GM19043 (cell line): Measurements from ENCODE around the gene EPHB1.
"Not testable (repeated sequence)": the region's sequence is repeated elsewhere in the genome, so short reads cannot be mapped to it uniquely, and the experiment has no call there.

ENCODE experiments used
- ATAC-seq: cut with Tn5 transposase; IDR thresholded peaks from one replicate; pipeline ENCODE4 v1.9.1; 2021; ENCODE audit warnings: low read depth; ENCODE audit not compliant: unreplicated experiment

Gene EPHB1

GRCh38 chr3:134985864-134986715, 191.0 kb downstream of the EPHB1 start:
- ATAC-seq, result no peak

GRCh38 chr3:134988666-134989065, 193.6 kb downstream of the EPHB1 start:
- no peak for ATAC-seq

DNA sequence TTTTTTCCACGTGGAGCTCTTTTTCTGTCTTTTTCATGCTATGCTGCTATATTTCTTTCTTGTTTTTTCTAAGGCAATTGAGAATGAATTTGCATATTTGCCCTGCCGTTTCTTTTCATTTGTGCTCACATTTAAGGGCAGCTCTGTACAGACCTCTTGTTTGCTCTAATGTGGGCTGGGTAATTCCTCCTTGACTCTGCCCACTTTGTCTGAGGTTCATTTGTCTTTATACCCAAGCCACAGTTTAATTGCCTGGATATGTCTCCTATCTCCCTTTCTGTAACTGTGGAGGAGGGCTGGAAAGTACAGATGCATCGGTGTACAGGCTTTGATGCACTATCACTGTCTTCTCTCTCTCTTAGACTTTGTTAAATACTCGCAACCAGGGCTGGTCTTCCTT, 195.9 kb downstream of the EPHB1 start:
- no peak for ATAC-seq

DNA sequence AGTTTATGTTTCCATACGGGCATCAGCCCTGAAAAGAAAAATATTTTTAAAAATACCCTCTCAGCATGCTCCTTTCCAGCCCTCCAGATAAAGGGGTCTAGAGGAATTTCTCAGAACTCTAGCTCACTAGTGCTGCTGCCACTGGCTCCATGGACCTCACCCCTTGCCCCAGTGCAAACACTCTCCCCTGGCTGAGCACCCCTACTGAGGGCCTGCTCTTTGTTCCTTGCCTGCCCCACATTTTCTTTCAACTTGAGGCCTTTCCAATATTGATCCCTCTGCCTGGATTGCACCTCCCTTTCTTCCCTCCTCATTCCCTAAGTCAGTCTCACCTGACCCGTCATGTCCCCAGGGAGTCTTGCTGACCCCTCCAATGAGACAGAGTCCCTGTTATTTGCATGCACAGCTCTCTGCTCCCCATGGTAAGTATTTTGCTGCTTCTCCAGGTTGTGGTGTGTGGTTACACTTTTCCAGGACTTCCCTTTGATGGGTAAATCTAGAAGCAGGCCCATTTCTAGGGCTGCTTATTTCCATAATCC, 196.5 kb downstream of the EPHB1 start:
- no peak for ATAC-seq

DNA sequence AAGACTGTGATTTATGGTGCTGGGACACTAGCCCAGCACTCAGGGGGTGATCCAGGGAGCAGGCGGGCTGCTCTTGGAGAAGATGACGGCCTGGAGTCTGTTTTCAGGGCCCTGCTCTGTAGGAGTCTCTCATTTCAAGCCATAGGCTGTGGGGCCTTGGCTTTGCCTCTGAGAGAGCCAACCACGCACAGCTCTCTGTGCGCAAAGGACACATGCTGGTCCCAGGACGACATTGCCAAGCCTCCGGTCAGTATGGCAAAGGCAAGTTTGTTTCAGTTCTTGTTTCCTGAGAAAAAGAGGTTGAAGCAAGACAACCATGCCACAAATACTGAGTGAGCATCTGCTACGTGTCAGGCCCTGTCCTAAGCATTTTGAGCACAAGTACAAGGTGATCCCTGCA, 197.1 kb downstream of the EPHB1 start:
- peak; percentile 8 for ATAC-seq

DNA sequence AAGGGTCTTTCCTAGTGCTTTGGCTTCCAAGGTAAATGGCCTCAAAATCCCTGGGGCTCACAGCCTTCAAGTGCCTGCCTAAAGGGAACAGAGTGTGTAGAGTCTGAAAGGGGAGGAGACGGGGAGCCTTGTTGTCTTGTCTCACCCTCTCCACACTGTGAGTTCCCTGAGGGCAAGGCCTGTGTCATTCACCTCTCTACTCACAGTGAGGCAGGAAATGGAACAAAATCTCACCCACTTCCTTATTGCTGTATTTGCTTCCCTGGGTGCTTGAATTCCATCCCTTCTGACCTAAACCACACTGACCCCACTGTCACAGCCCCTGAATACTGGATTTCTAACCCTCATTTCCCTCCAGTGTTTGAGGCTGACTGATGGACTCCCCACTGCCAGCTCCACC, 197.5 kb downstream of the EPHB1 start:
- peak; percentile 55 for ATAC-seq

DNA sequence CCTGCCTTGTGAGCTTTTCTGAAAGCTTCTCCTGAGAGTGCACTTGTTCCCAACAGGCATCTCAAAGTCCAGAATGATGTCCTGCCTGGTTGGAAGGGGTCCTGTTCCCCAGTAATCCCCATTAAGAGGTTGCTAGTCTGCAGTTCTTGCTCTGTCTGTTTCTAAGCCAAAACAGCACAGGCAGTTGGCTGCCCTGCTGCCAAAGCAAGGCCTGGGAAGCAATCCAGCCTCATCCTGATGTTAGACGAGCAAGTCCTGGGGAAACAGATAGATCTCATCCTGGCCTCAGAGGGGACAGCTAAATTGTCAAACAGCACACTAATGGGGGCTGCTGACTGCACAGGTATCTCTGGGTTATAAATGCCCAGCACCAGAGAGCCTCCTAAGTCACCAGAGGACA, 198.0 kb downstream of the EPHB1 start:
- no peak for ATAC-seq

GRCh38 chr3:134998158-134998557, 203.1 kb downstream of the EPHB1 start:
- no peak for ATAC-seq

DNA sequence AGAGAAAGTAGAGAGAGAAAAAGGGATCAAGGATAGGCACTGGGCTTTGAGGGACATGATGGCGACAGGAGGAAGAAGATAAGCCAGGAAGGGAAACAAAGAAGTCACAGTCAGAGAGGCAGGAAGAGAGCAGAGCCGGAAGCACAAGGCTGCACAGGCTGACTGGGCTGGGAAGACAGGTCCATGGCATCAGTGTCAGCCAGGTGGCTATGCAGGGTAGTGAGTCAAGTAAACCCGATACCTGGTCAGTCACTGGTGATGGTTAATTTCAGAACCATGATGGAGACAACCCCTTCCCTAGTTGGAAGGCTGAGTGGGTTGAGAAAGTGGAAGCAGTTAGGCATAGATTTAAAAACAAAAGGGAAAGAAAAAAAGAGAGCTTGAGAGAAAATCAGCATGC, 203.8 kb downstream of the EPHB1 start:
- ATAC-seq, result no peak

DNA sequence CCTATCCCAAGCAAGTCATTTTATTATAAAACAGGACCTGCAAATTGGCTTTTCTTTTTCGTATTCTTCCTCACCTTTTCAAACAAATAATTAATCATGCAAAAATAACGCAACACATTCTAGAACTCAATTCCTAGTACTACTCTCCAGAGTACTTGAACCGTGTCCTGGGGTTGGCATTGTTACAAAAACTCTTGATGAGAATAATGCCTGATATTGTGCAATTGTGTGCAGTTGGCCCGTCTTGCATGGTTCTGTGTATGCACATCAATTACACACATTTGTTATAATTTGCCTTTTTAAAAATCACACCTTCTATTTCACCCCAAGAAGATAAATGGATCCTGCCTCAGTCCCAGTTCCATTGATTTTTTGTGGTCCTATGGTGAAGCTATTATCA, 205.4 kb downstream of the EPHB1 start:
- no peak for ATAC-seq

DNA sequence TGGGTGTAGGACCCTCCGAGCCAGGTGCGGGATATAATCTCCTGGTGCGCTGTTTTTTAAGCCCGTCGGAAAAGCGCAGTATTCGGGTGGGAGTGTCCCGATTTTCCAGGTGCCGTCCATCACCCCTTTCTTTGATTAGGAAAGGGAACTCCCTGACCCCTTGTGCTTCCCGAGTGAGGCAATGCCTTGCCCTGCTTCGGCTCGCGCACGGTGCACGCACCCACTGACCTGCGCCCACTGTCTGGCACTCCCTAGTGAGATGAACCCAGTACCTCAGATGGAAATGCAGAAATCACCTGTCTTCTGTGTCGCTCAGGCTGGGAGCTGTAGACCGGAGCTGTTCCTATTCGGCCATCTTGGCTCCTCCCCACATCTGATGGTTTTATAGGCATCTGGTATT, 210.6 kb downstream of the EPHB1 start:
- ATAC-seq, result not testable (repeated sequence)

GRCh38 chr3:135007607-135008006, 212.5 kb downstream of the EPHB1 start:
- no peak for ATAC-seq

GRCh38 chr3:135008326-135008725, 213.3 kb downstream of the EPHB1 start:
- ATAC-seq, result no peak

DNA sequence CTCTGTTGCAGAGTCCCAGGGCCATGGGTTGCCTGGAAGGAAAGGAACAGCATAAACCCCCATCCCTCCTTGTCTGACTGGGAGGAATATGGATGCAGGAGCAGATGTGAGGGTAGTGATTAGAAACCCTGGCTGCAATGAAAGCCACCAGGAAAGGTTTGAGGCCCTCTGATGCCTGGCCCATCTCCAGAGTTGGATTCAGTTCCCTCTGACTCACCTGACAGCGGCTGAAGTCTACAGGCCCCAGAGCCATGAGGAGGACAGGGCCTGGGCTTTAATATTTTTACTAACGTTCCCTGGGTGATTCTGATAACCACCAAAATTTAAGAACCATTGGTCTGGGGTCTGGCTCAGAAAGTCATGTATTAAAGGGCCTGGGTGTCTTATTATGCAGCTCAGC, 214.0 kb downstream of the EPHB1 start:
- no peak for ATAC-seq

GRCh38 chr3:135012101-135012500, 217.0 kb downstream of the EPHB1 start:
- no peak for ATAC-seq

- no peak for ATAC-seq
Measured at GRCh38 chr3:135013206-135013605, 218.1 kb downstream of the EPHB1 start.

- ATAC-seq, result no peak
Measured at GRCh38 chr3:135014566-135014965, 219.5 kb downstream of the EPHB1 start.

- ATAC-seq, result no peak
Measured at GRCh38 chr3:135017003-135017893, 222.2 kb downstream of the EPHB1 start.

GRCh38 chr3:135018149-135018923, 223.3 kb downstream of the EPHB1 start:
- ATAC-seq, result no peak

DNA sequence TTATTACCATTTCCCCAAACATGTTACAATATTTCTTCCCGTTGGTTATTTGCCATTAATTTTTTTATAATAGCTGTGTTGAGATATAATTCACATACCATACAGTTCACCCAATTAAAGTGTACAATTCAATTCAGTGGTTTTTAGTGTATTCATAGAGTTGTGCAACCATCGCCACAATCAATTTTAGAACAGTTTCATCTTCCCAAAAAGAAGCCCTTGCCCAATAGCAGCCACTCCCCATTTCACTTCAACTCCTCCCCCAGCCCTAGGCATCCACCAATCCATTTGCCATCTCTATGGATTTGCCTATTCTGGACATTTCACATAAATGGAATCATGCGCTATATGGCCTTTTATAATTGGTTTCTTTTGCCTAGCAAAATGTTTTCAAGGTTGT, 225.1 kb downstream of the EPHB1 start:
- ATAC-seq, result no peak
